Pulmonary artery endothelial cell (primary cell): ENCODE measurements around the gene ZNF678. TPM values are rescaled to one million over a fixed set of nuclear protein-coding genes. Genes with fewer than 3 reads are reported as not detected.
"Not testable (repeated sequence)": the region's sequence is repeated elsewhere in the genome, so short reads cannot be mapped to it uniquely, and the experiment has no call there.

Experiments
- DNase-seq: peaks from one replicate; pipeline ENCODE4 v3.0.0-alpha.2; 2011; ENCODE audit warnings: low read depth, low spot score
- total RNA-seq: library from RNA; depleted of rRNA; stranded (reverse); fragments of >200 nt; gene quantifications from 2 replicates; pipeline ENCODE4 v1.2.3, GENCODE V29; 2014

Gene ZNF678
- total RNA-seq, 1 donor from 2014 or later = 9.6 TPM

GRCh38 chr1:227710474-227710873 lies 147.1 kb downstream of the ZNF678 start:
- DNase-seq = not testable (repeated sequence)

- DNase-seq = no peak
Measured at GRCh38 chr1:227712648-227713047, 149.3 kb downstream of the ZNF678 start.

- no peak for DNase-seq
Measured at GRCh38 chr1:227718932-227719331, 155.6 kb downstream of the ZNF678 start.

- no peak for DNase-seq
Measured at GRCh38 chr1:227723474-227723873, 160.1 kb downstream of the ZNF678 start.

- no peak for DNase-seq
Measured at GRCh38 chr1:227725046-227725445, 161.7 kb downstream of the ZNF678 start.

GRCh38 chr1:227726318-227726717 lies 163.0 kb downstream of the ZNF678 start:
- no peak for DNase-seq

Other genes with a start within 250 kb of the ZNF678 start
- 67.7 and 77.5 TPM in 2 replicates for gene CDC42BPA, start 245.1 kb upstream of the ZNF678 start, total RNA-seq
- 29.4 and 35.5 TPM in 2 replicates for gene JMJD4, start 171.7 kb downstream of the ZNF678 start, total RNA-seq
- 46.5 and 49.6 TPM in 2 replicates for gene SNAP47, start 171.9 kb downstream of the ZNF678 start, total RNA-seq